K562 (cell line): Measurements from ENCODE around the gene MCMBP. TPM values are rescaled to one million over a fixed set of nuclear protein-coding genes. Genes with fewer than 3 reads are reported as not detected.

Source experiments
- ATF4 ChIP-seq: fragments of 450-650 bp; formaldehyde crosslinking; IDR thresholded peaks from 2 replicates; pipeline ENCODE4 v1.4.0; 2022; ENCODE audit warnings: mild to moderate bottlenecking, moderate library complexity
- CBX2 ChIP-seq: fragments of 200-600 bp; sonication (generic); IDR thresholded peaks from one replicate; pipeline ENCODE4 v1.6.1; 2012; ENCODE audit warnings: mild to moderate bottlenecking, low read length, inconsistent platforms; ENCODE audit not compliant: insufficient read depth, poor library complexity, severe bottlenecking
- COPS2 ChIP-seq: fragments of 450-650 bp; conservative IDR thresholded peaks from 2 replicates; pipeline ENCODE4 v1.6.1; 2016; ENCODE audit warnings: mild to moderate bottlenecking, moderate library complexity
- CSDE1 ChIP-seq, 2 experiments: fragments of 450-650 bp; IDR thresholded peaks; 2 replicates each; pipeline ENCODE4 v1.6.1; 2016; ENCODE audit warnings: mild to moderate bottlenecking in 1 of 2
- CTCFL ChIP-seq: IDR thresholded peaks from 2 replicates; pipeline ENCODE4 v1.6.1; 2011; ENCODE audit warnings: borderline replicate concordance, low read depth, mild to moderate bottlenecking, moderate library complexity, low read length; ENCODE audit not compliant: insufficient read depth, poor library complexity, severe bottlenecking
- FIP1L1 ChIP-seq: fragments of 200-400 bp; formaldehyde crosslinking; IDR thresholded peaks from 2 replicates; pipeline ENCODE4 v1.6.1; 2018; ENCODE audit warnings: mild to moderate bottlenecking, low read depth, low read length; ENCODE audit not compliant: poor library complexity, severe bottlenecking
- HLTF ChIP-seq: fragments of 450-650 bp; IDR thresholded peaks from 2 replicates; pipeline ENCODE4 v1.6.1; 2016
- HNRNPL ChIP-seq: fragments of 200-400 bp; formaldehyde crosslinking; IDR thresholded peaks from 2 replicates; pipeline ENCODE4 v1.6.1; 2017; ENCODE audit warnings: low read depth, mild to moderate bottlenecking, low read length
- HNRNPLL ChIP-seq: fragments of 200-400 bp; formaldehyde crosslinking; IDR thresholded peaks from 2 replicates; pipeline ENCODE4 v1.6.1; 2017; ENCODE audit warnings: low read length, low read depth, mild to moderate bottlenecking; ENCODE audit not compliant: poor library complexity, severe bottlenecking
- MED1 ChIP-seq: sonication (generic); formaldehyde crosslinking; IDR thresholded peaks from 2 replicates; pipeline ENCODE4 v1.8.1; 2023; ENCODE audit warnings: missing genetic modification reagents, borderline replicate concordance
- MLLT1 ChIP-seq, 2 experiments: fragments of 450-650 bp; IDR thresholded peaks; 2 replicates each; pipeline ENCODE4 v1.6.1; 2016
- MTF1 ChIP-seq: fragments of 250-450 bp; sonication (Bioruptor Pico); IDR thresholded peaks from 2 replicates; pipeline ENCODE4 v1.9.0; 2021; ENCODE audit warnings: moderate library complexity, mild to moderate bottlenecking, inconsistent platforms, borderline replicate concordance
- POLR2A ChIP-seq: fragments of 450-650 bp; conservative IDR thresholded peaks from 2 replicates; pipeline ENCODE4 v1.6.1; 2016
- RBBP5 ChIP-seq: fragments of 200-600 bp; sonication (generic); IDR thresholded peaks from 2 replicates; pipeline ENCODE4 v1.6.1; 2012; ENCODE audit warnings: borderline replicate concordance, mild to moderate bottlenecking, low read length, control low read depth, inconsistent platforms; ENCODE audit not compliant: insufficient read depth, poor library complexity, severe bottlenecking
- RBM14 ChIP-seq: fragments of 200-400 bp; formaldehyde crosslinking; IDR thresholded peaks from 2 replicates; pipeline ENCODE4 v1.6.1; 2018; ENCODE audit warnings: low read depth, mild to moderate bottlenecking, low read length, moderate library complexity, borderline replicate concordance; ENCODE audit not compliant: insufficient read depth
- SAFB ChIP-seq: fragments of 200-400 bp; formaldehyde crosslinking; IDR thresholded peaks from 2 replicates; pipeline ENCODE4 v1.6.1; 2017; ENCODE audit warnings: low read depth, low read length, borderline replicate concordance
- TARDBP ChIP-seq: fragments of 450-650 bp; IDR thresholded peaks from 2 replicates; pipeline ENCODE4 v1.6.1; 2016
- ZFP36 ChIP-seq: fragments of 150-350 bp; IDR thresholded peaks from 2 replicates; pipeline ENCODE4 v1.6.1; 2018; ENCODE audit warnings: low read length, low read depth; ENCODE audit not compliant: partially characterized antibody
- ZNF232 ChIP-seq: sonication (generic); formaldehyde crosslinking; IDR thresholded peaks from 2 replicates; pipeline ENCODE4 v1.8.0; 2022; ENCODE audit warnings: mild to moderate bottlenecking, missing genetic modification reagents
- polyA plus RNA-seq, 8 experiments: library from polyadenylated mRNA; depleted of rRNA in 4 of 8; stranded (reverse) in 5 of 8; unstranded in 3 of 8; fragments of >200 nt; fragmentation: Nextera tagmentation in 2 of 8; fragmentation: Illumina TruSeq in 1 of 8; extraction: Ambion mirVana in 2 of 8; extraction: Trizol in 1 of 8; gene quantifications; 2 replicates each; pipeline versions ENCODE4 v1.2.1 to v1.2.3, GENCODE V29; 2011 to 2014; ENCODE audit warnings: inconsistent platforms in 1 of 8, missing spikeins in 1 of 8
- total RNA-seq, 7 experiments: library from RNA; depleted of rRNA in 6 of 7; stranded (reverse); fragments of >200 nt in 6 of 7; fragmentation: Illumina TruSeq in 2 of 7; extraction: Trizol in 2 of 7; gene quantifications; 2 replicates each; pipeline versions ENCODE4 v1.2.1 to v1.2.3, GENCODE V29; 2011 to 2021; ENCODE audit warnings: low replicate concordance in 1 of 7
- TF ChIP-seq, protein P1 (sequence below): fragments of 250-450 bp; sonication (Bioruptor Pico); IDR thresholded peaks from 2 replicates; pipeline ENCODE4 v1.9.0; 2021; ENCODE audit warnings: mild to moderate bottlenecking
- TF ChIP-seq, protein P2 (sequence below), 2 experiments: fragments of 450-650 bp in 1 of 2; sonication (generic) in 1 of 2; formaldehyde crosslinking in 1 of 2; IDR thresholded peaks in 1 of 2; conservative IDR thresholded peaks in 1 of 2; 2 replicates each; pipeline versions ENCODE4 v1.6.1 to v1.8.1; 2016 to 2023; ENCODE audit warnings: mild to moderate bottlenecking in 2 of 2, moderate library complexity in 2 of 2, inconsistent platforms in 1 of 2, missing genetic modification reagents in 1 of 2

Gene MCMBP
- total and polyA plus RNA-seq, 9 of the 15 experiments (the other 6 are each of a cell fraction or from before 2014, with no cell fraction given), result 11.2 to 74.3 (median 50.5) TPM

DNA sequence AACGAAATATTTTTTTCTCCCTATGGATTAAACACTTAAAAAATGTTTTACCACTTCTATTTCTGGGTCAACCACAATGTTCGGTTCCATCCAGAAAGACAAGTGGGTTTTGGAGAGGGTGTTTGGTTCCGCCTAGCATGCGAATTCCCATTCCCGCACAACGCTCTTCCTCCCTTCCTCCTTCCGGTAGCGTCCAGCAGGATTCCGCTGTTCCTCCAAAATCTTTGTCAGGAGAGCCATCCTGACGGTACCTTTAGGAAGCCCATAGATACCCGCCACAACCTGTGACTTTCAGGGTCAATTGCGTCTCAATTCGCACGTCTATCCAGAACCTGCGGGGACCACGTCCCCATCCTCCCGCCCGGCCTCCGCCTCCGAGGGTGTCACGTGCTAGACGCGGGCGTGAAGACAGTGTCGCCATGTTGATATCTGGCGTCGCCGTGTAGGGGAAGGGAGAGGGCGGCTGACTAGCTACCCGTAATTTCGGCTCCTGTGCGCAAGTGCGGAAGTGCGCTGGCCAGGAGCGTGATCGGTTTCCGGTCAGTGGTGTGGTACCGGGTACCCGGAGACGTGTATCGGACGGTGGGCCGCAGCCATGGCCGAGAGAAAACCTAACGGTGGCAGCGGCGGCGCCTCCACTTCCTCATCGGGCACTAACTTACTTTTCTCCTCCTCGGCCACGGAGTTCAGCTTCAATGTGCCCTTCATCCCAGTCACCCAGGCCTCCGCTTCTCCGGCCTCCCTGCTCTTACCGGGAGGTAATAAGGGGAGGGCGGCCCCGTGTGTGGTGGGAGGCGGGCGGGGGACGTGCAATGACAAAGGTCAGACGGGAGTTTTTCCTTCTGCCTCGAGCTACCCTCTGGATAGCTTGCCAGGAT lies 19.8 kb upstream of the MCMBP start, which contains the start of gene SEC23IP (continued):
- no peak for TF ChIP-seq ZFP36
- no peak for TF ChIP-seq SAFB
- TF ChIP-seq RBM14, result no peak
- no peak for TF ChIP-seq HNRNPL
- TF ChIP-seq ZNF232 (CRISPR knock-in tag), result no peak
- TF ChIP-seq, protein P1, sequence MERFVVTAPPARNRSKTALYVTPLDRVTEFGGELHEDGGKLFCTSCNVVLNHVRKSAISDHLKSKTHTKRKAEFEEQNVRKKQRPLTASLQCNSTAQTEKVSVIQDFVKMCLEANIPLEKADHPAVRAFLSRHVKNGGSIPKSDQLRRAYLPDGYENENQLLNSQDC (CRISPR knock-in tag), result no peak
- TF ChIP-seq HLTF, result no peak
- peak; percentile 85 for TF ChIP-seq POLR2A
- TF ChIP-seq, protein P2, sequence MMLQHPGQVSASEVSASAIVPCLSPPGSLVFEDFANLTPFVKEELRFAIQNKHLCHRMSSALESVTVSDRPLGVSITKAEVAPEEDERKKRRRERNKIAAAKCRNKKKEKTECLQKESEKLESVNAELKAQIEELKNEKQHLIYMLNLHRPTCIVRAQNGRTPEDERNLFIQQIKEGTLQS (IDR thresholded peaks at IDR 0.05), result no peak
- TF ChIP-seq, protein P2 (CRISPR knock-in tag; conservative IDR thresholded peaks at IDR 0.05), result no peak
- no peak for TF ChIP-seq MTF1
- TF ChIP-seq MED1 (CRISPR knock-in tag), result no peak
- TF ChIP-seq ATF4, result no peak
- TF ChIP-seq CSDE1 (IDR thresholded peaks at IDR 0.05), result no peak
- TF ChIP-seq RBBP5, result no peak
- no peak for TF ChIP-seq HNRNPLL
- TF ChIP-seq TARDBP, result no peak
- no peak for TF ChIP-seq MLLT1 (IDR thresholded peaks at IDR 0.05)
- TF ChIP-seq CBX2, result no peak
- TF ChIP-seq CTCFL, result no peak
- TF ChIP-seq COPS2, result no peak
- TF ChIP-seq FIP1L1, result peak; percentile 24
